Measurements from ENCODE around the gene EPO. TPM values are rescaled to one million over a fixed set of nuclear protein-coding genes. Genes with fewer than 3 reads are reported as not detected.

Gene EPO
- total RNA-seq, 1 experiment from 2014 or later, result 0.30 TPM

GRCh38 chr7:100675581-100676350, 44.5 kb upstream of the EPO start:
- TF ChIP-seq EZH2 (IDR thresholded peaks at IDR 0.05), result no peak
- no peak for TF ChIP-seq CBX3 (IDR thresholded peaks at IDR 0.05; ENCODE audit: low read depth)
- TF ChIP-seq, protein P1, sequence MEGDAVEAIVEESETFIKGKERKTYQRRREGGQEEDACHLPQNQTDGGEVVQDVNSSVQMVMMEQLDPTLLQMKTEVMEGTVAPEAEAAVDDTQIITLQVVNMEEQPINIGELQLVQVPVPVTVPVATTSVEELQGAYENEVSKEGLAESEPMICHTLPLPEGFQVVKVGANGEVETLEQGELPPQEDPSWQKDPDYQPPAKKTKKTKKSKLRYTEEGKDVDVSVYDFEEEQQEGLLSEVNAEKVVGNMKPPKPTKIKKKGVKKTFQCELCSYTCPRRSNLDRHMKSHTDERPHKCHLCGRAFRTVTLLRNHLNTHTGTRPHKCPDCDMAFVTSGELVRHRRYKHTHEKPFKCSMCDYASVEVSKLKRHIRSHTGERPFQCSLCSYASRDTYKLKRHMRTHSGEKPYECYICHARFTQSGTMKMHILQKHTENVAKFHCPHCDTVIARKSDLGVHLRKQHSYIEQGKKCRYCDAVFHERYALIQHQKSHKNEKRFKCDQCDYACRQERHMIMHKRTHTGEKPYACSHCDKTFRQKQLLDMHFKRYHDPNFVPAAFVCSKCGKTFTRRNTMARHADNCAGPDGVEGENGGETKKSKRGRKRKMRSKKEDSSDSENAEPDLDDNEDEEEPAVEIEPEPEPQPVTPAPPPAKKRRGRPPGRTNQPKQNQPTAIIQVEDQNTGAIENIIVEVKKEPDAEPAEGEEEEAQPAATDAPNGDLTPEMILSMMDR (IDR thresholded peaks at IDR 0.05 in 2 of 3, conservative IDR thresholded peaks at IDR 0.05 in 1 of 3; ENCODE audit: borderline replicate concordance in 1 of 3, insufficient read depth in 1 of 3, low read depth in 2 of 3, low read length in 2 of 3), result no peak
- no peak for TF ChIP-seq CEBPB (IDR thresholded peaks at IDR 0.05; ENCODE audit: low read depth)
- no peak for TF ChIP-seq ZNF274 (IDR thresholded peaks at IDR 0.05; ENCODE audit: low read depth, low read length)
- TF ChIP-seq ELF1 (IDR thresholded peaks at IDR 0.05; ENCODE audit: borderline replicate concordance, low read depth), result no peak
- no peak for TF ChIP-seq FOSL1 (IDR thresholded peaks at IDR 0.05; ENCODE audit: low read depth)
- TF ChIP-seq EGR1 (IDR thresholded peaks at IDR 0.05; ENCODE audit: low read depth), result no peak
- TF ChIP-seq POLR2A (IDR thresholded peaks at IDR 0.05; ENCODE audit: borderline replicate concordance, extremely low read depth, insufficient read depth, insufficient read length), result no peak
- TF ChIP-seq EZH2phosphoT487 (IDR thresholded peaks at IDR 0.05; ENCODE audit: borderline replicate concordance), result no peak
- TF ChIP-seq SRF (IDR thresholded peaks at IDR 0.05; ENCODE audit: low read depth), result no peak
- TF ChIP-seq TCF7L2 (IDR thresholded peaks at IDR 0.05; ENCODE audit: borderline replicate concordance, extremely low read depth, insufficient read depth, insufficient read length), result no peak
- TF ChIP-seq JUND (IDR thresholded peaks at IDR 0.05), result no peak
- ChIA-PET RAD21 (ENCODE audit: low non-redundant PET in 1 of 2, low total read pairs in 2 of 2, uncharacterized antibody in 2 of 2, unreplicated experiment in 2 of 2) (no interaction called here), POLR2A (interaction anchor here (1.1 to 2.0 kb wide), 2 partner anchors 30 to 247 kb away, joined by 3 to 4 read pairs; partner anchors contain the start of genes POP7 and ZCWPW1), CTCF (no interaction called here)
- ATAC-seq, result no peak
- Histone ChIP-seq H3K9me2 (ENCODE audit: insufficient read depth) (no peaks in the 10 kb centered on the region), H3K79me2 (ENCODE audit: insufficient read depth, low read length) (peaks cover 26% of the 10 kb centered on the region), H2AFZ (ENCODE audit: low read depth, low read length, poor library complexity, severe bottlenecking) (no peak overlapping the region), H3K9ac (ENCODE audit: low read length) (peak overlapping the region; percentile 87; the same call in 1 of the 2 replicates), H3K4me3 (replicated peaks in 1 of 2; ENCODE audit: low read depth in 1 of 2, low read length in 2 of 2) (peak overlapping the region; percentile 88 to 96; a peak in 3 of 4 replicates), H3K36me3 (ENCODE audit: control insufficient read depth in 1 of 2, insufficient read depth in 2 of 2, low read length in 2 of 2) (peaks cover 13 to 17% of the 10 kb centered on the region in 2 experiments; a peak in 3 of 4 replicates), H3K27ac (ENCODE audit: low read depth, low read length) (no peak overlapping the region), H4K20me1 (ENCODE audit: insufficient read depth) (no peaks in the 10 kb centered on the region), H3K4me2 (ENCODE audit: low read length) (peak overlapping the region; percentile 94), H3K27me3 (ENCODE audit: insufficient read depth, low read length) (no peaks in the 10 kb centered on the region), H3K4me1 (ENCODE audit: control insufficient read depth in 1 of 2, insufficient read depth in 2 of 2, low read length in 2 of 2) (peaks cover 0 to 16% of the 10 kb centered on the region in 2 experiments; a peak in 1 of 4 replicates), H3K9me3 (ENCODE audit: control insufficient read depth in 1 of 2, insufficient read depth in 1 of 2, low read depth in 1 of 2, low read length in 2 of 2) (no peaks in the 10 kb centered on the region)
- intact Hi-C loops (cut with micrococcal nuclease), result no loop called here
- DNase-seq (ENCODE audit: low read depth, low spot score), result no peak
- BruUV-seq (replicated peaks), result no TSS peak
